Esophagus squamous epithelium (tissue), 4 donors: ENCODE data around the gene ZNF2.

Experiments used
- CTCF ChIP-seq, 6 experiments: fragments of 450-650 bp in 4 of 6; fragments of 200-600 bp in 2 of 6; sonication (generic) in 2 of 6; IDR thresholded peaks; one replicate each; pipeline ENCODE4 v1.5.1; 2016 to 2019; ENCODE audit warnings: antibody characterized with exemption in 6 of 6, mild to moderate bottlenecking in 4 of 6, moderate library complexity in 4 of 6
- POLR2A ChIP-seq, 4 donors: fragments of 450-650 bp; IDR thresholded peaks; one replicate each; pipeline ENCODE4 v1.6.1; 2017; ENCODE audit warnings: antibody characterized with exemption in 4 of 4, mild to moderate bottlenecking in 4 of 4, moderate library complexity in 3 of 4

- peak in 5 of 6 experiments; percentile 70 to 90 (median 77) for TF ChIP-seq CTCF (IDR thresholded peaks at IDR 0.05)
- no peak for TF ChIP-seq POLR2A (IDR thresholded peaks at IDR 0.05)
These were observed 66.1 kb downstream of the ZNF2 start for GRCh38 chr2:95231723-95232122.
